Type B pancreatic cell (in vitro differentiated cells): ENCODE results near the gene NANS. TPM values are rescaled to one million over a fixed set of nuclear protein-coding genes. Genes with fewer than 3 reads are reported as not detected.

ENCODE experiments used
- DNase-seq: peaks from one replicate; pipeline ENCODE4 v3.0.0; 2021; ENCODE audit warnings: mixed read lengths; ENCODE audit not compliant: unreplicated experiment; ENCODE audit errors: extremely low spot score
- H3K27ac Mint-ChIP-seq: 2 replicates; pipeline ENCODE4 v1.8.0; 2021; ENCODE audit warnings: mild to moderate bottlenecking, mixed read lengths
- H3K27me3 Mint-ChIP-seq: 2 replicates; pipeline ENCODE4 v1.8.0; 2021; ENCODE audit warnings: mixed read lengths
- H3K36me3 Mint-ChIP-seq: 2 replicates; pipeline ENCODE4 v1.8.0; 2021; ENCODE audit warnings: mixed read lengths
- H3K4me1 Mint-ChIP-seq: one replicate; pipeline ENCODE4 v1.8.0; 2021; ENCODE audit warnings: mixed read lengths; ENCODE audit not compliant: unreplicated experiment
- H3K4me3 Mint-ChIP-seq: 2 replicates; pipeline ENCODE4 v1.8.0; 2021; ENCODE audit warnings: mild to moderate bottlenecking, mixed read lengths
- H3K9me3 Mint-ChIP-seq: 2 replicates; pipeline ENCODE4 v1.8.0; 2021; ENCODE audit warnings: mixed read lengths
- total RNA-seq: library from RNA; stranded (reverse); gene quantifications from 2 replicates; pipeline ENCODE4 v1.2.1, GENCODE V29; 2021; ENCODE audit warnings: low replicate concordance
- TF ChIP-seq, protein P1 (sequence below): fragments of 200-600 bp; sonication (generic); conservative IDR thresholded peaks from 2 replicates; pipeline ENCODE4 v1.5.0; 2021; ENCODE audit warnings: antibody characterized with exemption, mild to moderate bottlenecking

The NANS gene
- total RNA-seq, 1 donor from 2014 or later = 44.6 TPM

DNA sequence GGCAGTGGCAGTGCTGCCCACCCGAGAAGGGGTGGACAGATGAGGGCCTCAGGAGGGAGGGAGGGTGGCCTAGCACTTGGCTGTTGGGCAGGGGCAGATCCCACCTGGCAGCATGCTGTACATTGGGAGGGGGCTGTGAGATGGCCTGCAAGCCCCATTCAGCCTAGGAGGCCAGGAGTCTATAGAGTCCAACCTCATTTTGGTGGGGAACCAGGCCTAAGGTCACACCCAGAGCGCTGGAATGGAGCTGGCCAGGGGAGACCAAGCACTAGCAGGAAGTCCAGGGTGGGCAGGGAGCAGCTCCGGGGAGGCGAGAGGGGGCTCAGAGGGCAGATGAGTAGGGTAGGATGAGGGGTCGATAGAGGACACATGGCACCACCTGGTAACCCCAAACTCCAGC is 39.6 kb downstream of the NANS start:
- Mint-ChIP-seq H3K27ac (no peak overlapping the region), H3K4me1 (peaks cover 13% of the 10 kb centered on the region), H3K4me3 (no peak overlapping the region), H3K36me3 (no peaks in the 10 kb centered on the region), H3K9me3 (no peaks in the 10 kb centered on the region), H3K27me3 (peaks cover 3% of the 10 kb centered on the region)
- TF ChIP-seq, protein P1, sequence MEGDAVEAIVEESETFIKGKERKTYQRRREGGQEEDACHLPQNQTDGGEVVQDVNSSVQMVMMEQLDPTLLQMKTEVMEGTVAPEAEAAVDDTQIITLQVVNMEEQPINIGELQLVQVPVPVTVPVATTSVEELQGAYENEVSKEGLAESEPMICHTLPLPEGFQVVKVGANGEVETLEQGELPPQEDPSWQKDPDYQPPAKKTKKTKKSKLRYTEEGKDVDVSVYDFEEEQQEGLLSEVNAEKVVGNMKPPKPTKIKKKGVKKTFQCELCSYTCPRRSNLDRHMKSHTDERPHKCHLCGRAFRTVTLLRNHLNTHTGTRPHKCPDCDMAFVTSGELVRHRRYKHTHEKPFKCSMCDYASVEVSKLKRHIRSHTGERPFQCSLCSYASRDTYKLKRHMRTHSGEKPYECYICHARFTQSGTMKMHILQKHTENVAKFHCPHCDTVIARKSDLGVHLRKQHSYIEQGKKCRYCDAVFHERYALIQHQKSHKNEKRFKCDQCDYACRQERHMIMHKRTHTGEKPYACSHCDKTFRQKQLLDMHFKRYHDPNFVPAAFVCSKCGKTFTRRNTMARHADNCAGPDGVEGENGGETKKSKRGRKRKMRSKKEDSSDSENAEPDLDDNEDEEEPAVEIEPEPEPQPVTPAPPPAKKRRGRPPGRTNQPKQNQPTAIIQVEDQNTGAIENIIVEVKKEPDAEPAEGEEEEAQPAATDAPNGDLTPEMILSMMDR = no peak
- no peak for DNase-seq

DNA sequence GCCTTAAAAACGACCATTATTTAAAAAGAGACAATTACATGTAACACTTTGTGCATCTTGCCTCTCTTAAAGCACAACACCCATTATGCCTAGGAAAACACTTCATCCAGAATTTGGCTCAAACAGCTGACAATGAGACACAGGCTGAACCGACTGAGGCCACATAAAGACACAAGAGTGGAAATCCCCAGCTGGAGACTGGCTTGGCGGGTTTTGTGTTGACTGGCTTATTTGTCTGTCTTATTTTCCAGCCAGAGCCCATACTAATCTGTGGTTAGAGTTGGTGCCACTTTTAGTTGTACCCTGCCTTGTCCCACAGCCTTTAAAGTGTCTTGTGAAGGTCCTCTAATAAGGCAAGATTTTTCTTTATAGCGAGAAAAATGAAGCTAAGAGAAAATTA is 41.3 kb downstream of the NANS start:
- Mint-ChIP-seq H3K4me1 (peaks cover 19% of the 10 kb centered on the region), H3K4me3 (no peak overlapping the region), H3K36me3 (no peaks in the 10 kb centered on the region), H3K9me3 (no peaks in the 10 kb centered on the region), H3K27me3 (no peaks in the 10 kb centered on the region), H3K27ac (peak overlapping the region; percentile 80)
- no peak for DNase-seq
- TF ChIP-seq, protein P1 = no peak

DNA sequence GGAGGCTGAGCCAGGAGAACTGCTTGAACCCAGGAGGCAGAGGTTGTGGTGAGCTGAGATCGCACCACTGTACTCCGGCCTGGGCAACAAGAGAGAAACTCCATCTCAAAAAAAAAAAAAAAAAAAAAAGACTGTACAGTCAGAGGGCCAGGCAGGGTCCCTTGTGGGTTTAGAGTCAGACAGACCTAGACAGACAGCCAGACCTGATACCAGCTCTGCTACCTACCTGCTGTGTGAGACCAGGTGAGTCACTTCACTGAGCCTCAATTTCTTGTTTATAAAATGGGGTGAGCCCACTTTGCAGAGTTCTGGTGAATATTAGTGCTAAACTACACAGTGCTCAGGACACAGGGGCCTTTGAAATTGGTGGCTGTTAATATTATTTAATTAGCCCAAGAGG is 42.8 kb downstream of the NANS start:
- Mint-ChIP-seq H3K4me1 (peaks cover 19% of the 10 kb centered on the region), H3K4me3 (no peak overlapping the region), H3K36me3 (no peaks in the 10 kb centered on the region), H3K27me3 (no peaks in the 10 kb centered on the region), H3K9me3 (no peaks in the 10 kb centered on the region), H3K27ac (peak overlapping the region; percentile 85)
- DNase-seq = no peak
- TF ChIP-seq, protein P1 = no peak

DNA sequence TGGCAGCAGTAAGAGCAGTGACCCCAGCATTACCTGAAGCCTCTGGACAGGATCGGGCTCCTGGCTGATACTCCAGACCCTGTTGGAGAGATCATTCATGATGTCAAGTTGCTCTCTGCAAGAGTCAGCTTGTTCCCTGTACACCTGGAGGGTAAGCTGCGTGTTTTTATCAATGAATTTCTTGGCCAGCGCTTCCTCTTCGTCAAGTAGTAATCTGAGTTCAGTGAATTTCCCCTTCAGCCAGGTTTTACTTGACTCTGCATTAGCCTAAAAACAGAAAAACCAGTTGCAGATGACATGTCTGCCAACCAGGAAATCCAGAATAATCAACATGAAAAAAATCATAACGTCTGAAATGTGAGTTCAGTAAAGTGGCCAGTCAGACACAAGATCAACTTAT is 43.4 kb downstream of the NANS start:
- H3K36me3 Mint-ChIP-seq = no peaks in the 10 kb centered on the region
- no peak for DNase-seq
- peak overlapping the region; percentile 85 for H3K27ac Mint-ChIP-seq
- H3K27me3 Mint-ChIP-seq = no peaks in the 10 kb centered on the region
- H3K9me3 Mint-ChIP-seq = no peaks in the 10 kb centered on the region
- H3K4me3 Mint-ChIP-seq = peak overlapping the region; percentile 40
- TF ChIP-seq, protein P1 = no peak
- peaks cover 19% of the 10 kb centered on the region for H3K4me1 Mint-ChIP-seq

DNA sequence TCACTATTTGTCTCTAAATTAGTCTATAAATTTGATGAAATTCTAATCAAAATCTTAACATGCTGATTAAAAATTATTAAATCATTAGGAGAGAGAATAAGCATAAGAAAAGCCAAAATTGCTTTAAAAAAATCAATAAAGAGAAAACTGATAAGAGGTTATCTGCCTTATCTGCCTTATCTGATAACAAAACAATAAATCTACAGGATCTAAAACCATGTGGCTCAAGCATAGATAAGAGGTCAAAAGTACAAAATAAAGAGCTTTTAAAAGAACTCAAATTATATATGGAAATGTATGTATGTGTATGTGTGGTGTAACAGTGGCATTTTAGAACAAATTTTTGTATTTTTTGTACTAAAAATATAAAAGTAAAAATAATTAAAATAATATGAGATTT is 43.9 kb downstream of the NANS start:
- H3K4me3 Mint-ChIP-seq = no peak overlapping the region
- no peak for DNase-seq
- peaks cover 19% of the 10 kb centered on the region for H3K4me1 Mint-ChIP-seq
- no peaks in the 10 kb centered on the region for H3K36me3 Mint-ChIP-seq
- no peaks in the 10 kb centered on the region for H3K27me3 Mint-ChIP-seq
- H3K27ac Mint-ChIP-seq = peak overlapping the region; percentile 85
- H3K9me3 Mint-ChIP-seq = no peaks in the 10 kb centered on the region
- TF ChIP-seq, protein P1 = no peak

DNA sequence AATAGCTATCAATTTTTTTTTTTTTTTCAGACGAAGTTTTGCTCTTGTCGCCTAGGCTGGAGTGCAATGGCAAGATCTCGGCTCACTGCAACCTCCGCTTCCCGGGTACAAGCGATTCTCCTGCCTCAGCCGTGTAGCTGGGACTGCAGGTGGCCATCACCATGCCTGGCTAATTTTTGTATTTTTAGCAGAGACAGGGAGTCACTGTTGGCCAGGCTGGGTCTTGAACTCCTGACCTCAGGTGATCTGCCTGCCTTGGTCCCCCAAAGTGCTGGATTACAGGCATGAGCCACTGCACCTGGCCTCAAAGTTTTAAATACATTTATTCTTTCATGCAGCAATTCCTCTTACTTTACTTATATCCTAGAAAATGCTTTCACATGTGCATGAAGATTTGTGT is 44.9 kb downstream of the NANS start:
- Mint-ChIP-seq H3K27ac (no peak overlapping the region), H3K4me1 (peaks cover 19% of the 10 kb centered on the region), H3K4me3 (no peak overlapping the region), H3K36me3 (no peaks in the 10 kb centered on the region), H3K27me3 (no peaks in the 10 kb centered on the region), H3K9me3 (no peaks in the 10 kb centered on the region)
- TF ChIP-seq, protein P1 = no peak
- no peak for DNase-seq
